Measurements from ENCODE around the gene MAP4K3.

DNA sequence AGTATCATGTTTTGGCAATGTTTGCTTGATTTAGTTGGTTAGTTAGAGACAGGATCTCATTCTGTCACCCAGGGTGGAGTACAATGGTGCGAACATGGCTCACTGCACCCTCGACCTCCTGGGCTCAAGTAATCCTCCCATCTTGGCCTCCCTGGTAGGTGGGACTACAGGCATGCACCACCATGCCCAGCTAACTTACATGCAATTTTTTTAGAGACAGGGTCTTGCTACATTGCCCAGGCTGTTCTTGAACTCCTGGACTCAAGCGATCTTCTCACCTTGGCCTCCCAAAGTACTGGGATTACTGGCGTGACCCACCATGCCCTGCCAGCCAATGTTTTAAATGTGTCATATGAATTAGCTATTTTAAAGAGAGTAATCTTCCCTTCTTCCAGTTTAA lies 177.0 kb downstream of the MAP4K3 start:
- no peak for TF ChIP-seq CTCF (IDR thresholded peaks at IDR 0.05)
- no peak for TF ChIP-seq POLR2AphosphoS5 (IDR thresholded peaks at IDR 0.05; ENCODE audit: low read depth, low read length)
- TF ChIP-seq, protein P1, sequence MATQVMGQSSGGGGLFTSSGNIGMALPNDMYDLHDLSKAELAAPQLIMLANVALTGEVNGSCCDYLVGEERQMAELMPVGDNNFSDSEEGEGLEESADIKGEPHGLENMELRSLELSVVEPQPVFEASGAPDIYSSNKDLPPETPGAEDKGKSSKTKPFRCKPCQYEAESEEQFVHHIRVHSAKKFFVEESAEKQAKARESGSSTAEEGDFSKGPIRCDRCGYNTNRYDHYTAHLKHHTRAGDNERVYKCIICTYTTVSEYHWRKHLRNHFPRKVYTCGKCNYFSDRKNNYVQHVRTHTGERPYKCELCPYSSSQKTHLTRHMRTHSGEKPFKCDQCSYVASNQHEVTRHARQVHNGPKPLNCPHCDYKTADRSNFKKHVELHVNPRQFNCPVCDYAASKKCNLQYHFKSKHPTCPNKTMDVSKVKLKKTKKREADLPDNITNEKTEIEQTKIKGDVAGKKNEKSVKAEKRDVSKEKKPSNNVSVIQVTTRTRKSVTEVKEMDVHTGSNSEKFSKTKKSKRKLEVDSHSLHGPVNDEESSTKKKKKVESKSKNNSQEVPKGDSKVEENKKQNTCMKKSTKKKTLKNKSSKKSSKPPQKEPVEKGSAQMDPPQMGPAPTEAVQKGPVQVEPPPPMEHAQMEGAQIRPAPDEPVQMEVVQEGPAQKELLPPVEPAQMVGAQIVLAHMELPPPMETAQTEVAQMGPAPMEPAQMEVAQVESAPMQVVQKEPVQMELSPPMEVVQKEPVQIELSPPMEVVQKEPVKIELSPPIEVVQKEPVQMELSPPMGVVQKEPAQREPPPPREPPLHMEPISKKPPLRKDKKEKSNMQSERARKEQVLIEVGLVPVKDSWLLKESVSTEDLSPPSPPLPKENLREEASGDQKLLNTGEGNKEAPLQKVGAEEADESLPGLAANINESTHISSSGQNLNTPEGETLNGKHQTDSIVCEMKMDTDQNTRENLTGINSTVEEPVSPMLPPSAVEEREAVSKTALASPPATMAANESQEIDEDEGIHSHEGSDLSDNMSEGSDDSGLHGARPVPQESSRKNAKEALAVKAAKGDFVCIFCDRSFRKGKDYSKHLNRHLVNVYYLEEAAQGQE (IDR thresholded peaks at IDR 0.05; ENCODE audit: insufficient read depth in 1 of 2, low read depth in 2 of 2, low read length in 1 of 2) = no peak

All from Panc1 (cell line).